AG09319 (cell line): Measurements from ENCODE around the gene AGFG2.
A peak's percentile ranks its signal among the peaks of the same experiment; 100 is the strongest.

Source experiments
- DNase-seq: peaks from one replicate; pipeline ENCODE4 v3.0.0-alpha.2; 2010; ENCODE audit warnings: low read depth; ENCODE audit errors: extremely low read depth
- TF ChIP-seq, protein P1 (sequence below): IDR thresholded peaks from 2 replicates; pipeline ENCODE4 v1.5.1; 2011; ENCODE audit warnings: low read depth, mild to moderate bottlenecking, inconsistent platforms, low read length, moderate library complexity

AGFG2 gene, protein sequence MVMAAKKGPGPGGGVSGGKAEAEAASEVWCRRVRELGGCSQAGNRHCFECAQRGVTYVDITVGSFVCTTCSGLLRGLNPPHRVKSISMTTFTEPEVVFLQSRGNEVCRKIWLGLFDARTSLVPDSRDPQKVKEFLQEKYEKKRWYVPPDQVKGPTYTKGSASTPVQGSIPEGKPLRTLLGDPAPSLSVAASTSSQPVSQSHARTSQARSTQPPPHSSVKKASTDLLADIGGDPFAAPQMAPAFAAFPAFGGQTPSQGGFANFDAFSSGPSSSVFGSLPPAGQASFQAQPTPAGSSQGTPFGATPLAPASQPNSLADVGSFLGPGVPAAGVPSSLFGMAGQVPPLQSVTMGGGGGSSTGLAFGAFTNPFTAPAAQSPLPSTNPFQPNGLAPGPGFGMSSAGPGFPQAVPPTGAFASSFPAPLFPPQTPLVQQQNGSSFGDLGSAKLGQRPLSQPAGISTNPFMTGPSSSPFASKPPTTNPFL

DNA sequence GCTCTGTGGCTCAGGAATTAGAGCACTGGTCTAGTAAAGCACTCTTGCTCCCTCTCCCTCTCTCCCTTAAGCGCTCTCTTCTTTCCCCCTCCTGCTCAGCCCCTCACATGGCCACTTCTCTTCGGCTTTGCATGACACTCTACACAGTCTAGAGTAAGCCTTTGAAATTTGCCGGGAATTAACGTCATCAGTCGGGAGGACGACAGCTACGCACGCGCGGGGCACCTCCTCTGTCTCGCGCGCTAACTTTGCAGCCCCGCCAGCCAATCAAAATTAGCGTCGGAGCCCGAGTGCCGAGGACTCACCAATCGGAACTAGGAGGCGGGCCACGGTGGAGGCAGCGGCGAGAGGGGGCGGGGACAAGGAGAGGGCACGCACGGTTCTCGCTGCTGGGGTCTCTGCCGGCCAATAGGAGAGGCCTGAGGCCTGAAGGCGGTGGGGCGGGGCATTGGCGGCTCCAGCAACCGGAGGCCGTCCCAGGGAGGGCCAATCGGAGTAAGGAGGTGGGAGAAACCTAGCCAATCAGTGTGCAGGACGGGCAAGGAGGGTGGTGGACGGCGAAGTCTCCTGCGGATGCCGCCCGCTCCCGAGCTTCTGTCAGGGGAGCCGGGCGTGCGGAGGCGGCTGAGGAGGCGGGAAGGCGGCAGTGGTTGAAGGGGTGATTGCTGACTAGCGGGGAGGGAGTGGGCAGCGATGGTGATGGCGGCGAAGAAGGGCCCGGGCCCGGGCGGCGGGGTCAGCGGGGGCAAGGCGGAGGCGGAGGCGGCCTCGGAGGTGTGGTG, at the start of gene AGFG2:
AGFG2 (plus strand) TSS at position 550 of the 782 bp plus-strand sequence; CDS start at position 694, 144 bp downstream.
- peak; percentile 99 for DNase-seq
- TF ChIP-seq, protein P1, sequence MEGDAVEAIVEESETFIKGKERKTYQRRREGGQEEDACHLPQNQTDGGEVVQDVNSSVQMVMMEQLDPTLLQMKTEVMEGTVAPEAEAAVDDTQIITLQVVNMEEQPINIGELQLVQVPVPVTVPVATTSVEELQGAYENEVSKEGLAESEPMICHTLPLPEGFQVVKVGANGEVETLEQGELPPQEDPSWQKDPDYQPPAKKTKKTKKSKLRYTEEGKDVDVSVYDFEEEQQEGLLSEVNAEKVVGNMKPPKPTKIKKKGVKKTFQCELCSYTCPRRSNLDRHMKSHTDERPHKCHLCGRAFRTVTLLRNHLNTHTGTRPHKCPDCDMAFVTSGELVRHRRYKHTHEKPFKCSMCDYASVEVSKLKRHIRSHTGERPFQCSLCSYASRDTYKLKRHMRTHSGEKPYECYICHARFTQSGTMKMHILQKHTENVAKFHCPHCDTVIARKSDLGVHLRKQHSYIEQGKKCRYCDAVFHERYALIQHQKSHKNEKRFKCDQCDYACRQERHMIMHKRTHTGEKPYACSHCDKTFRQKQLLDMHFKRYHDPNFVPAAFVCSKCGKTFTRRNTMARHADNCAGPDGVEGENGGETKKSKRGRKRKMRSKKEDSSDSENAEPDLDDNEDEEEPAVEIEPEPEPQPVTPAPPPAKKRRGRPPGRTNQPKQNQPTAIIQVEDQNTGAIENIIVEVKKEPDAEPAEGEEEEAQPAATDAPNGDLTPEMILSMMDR = no peak

DNA sequence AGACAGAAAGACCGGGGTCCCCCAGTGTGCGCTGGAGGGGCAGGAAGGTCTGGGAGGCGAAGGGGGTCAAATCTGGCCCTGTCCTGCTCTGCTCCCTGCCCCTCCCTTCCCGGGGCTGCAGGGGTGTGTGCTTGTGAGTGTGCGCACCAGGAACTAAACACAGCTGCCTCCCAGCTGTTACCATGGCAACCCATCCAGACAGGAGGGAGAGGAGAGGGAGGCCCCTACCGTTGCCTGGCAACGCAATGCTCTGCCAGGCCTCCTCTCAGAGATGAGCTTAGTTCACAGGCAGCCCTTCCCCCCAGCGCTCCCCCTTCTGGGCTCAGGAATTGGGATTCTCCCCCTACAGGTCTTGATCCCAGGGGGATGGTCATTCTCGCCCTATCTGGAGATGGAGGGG, 49.2 kb upstream of the AGFG2 start:
- peak; percentile 77 for DNase-seq
- TF ChIP-seq, protein P1 = no peak

DNA sequence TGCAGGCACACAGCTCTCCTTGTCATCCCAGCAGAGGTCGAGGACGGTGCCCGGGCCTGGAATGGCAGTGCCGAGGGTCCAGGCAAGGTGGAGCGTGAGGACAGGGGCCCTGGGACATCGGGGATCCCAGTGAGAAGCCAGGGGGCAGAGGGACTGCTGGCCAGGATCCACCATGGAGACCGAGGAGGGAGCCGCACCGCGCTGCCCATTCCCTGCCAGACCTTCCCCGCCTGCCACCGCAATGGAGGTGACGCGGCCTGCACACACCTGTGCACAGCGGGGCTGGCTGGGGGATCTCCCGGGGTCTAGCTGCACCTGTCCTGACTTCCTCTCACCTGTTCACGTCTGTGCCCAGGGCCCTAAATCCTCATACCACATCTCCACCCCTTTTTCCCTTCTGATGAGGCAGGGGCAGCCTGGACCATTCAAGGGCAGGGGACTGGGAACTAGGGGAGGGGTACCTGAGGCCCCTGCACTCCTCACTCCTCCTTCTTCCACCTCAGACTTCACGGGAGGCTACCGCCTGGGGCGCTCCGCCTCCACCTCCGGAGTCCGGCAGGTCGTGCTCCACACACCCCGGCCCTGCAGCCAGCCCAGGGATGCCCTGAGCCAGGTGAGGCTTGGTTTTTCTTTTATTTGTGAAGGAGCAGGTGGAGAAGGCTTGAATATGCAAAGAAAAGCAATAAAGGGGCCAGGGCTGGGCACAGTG, 48.4 kb upstream of the AGFG2 start:
- no peak for DNase-seq
- TF ChIP-seq, protein P1 = no peak

DNA sequence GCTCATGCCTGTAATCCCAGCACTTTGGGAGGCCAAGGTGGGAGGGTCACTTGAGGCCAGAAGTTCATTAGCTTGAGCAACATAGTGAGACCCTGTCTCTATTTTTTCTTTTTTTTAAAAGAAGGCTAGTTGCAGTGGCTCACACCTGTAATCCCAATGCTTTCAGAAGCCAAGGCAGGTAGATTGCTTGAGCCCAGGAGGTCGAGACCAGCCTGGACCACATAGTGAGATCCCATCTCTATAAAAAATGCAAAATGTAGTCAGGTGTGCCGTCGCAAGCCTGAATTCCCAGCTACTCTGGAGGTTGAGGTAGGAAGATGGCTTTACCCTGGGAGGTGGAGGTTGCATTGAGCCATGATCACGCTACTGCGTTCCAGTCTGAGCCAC, 47.8 kb upstream of the AGFG2 start:
- TF ChIP-seq, protein P1 = no peak
- DNase-seq = no peak

DNA sequence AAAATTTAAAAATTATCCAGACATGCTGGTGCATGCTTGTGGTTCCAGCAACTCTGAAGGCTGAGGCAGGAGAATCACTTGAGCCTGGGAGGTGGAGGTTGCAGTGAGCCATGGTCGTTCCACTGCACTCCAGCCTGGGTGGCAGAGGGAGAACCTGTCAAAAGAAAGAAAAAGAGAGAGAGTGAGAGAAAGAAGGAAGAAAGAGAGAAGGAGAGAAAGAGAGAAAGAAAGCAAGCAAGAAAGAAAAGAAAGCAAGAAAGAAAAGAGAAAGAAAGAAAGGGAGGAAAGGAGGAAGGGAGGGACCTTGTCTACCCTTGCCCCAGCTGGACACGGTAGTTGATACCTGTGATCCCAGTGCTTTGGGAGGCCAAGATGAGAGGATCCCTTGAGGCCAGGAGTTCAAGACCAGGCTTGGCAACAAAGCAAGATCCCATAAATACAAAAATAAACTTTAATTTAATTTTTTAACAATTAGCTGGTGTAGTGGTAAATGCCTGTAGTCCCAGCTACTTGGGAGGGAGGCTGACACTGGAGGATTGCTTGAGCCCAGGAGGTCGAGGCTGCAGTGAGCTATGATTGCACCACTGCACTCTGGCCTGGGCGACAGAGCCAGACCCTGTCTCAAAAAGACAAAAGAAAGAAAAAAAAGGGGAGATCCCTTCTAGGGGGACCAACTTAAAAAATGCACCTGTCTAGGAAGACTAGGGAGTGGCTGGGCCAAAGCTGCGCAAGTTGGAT, 46.1 kb upstream of the AGFG2 start:
- TF ChIP-seq, protein P1 = no peak
- DNase-seq = no peak

DNA sequence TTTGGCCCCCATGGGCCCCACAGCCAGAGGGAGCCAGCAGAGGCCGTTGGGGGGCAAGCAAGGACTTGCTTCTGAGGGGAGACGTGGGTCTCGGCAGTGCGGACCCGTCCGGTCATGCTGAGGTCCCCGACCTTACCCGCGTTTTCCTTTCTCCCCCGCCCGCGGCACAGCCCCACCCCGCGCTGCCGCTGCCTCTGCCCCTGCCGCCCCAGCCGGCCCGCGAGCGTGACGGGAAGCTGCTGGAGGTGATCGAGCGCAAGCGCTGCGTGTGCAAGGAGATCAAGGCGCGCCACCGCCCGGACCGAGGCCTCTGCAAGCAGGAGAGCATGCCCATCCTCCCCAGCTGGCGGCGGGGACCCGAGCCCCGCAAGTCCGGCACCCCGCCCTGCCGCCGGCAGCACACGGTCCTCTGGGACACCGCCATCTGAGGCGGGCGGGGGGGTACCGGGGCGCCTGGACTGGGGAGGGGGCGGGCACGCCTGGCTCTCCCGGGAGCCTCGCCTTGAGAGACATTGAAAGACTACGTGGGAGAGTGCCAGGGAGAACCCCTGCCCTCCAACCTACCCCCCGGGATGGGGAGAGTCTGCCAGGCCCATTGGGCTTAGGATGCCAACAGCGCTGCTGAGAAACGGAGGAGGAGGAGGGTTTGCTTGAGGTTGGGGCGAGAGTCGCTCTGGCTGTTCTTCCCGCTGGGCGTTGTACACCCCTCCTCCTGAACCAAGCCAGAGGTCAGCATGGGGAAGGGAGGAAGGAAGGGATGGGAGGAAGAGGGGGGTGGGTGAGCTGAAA, 45.3 kb upstream of the AGFG2 start:
- DNase-seq = no peak
- TF ChIP-seq, protein P1 = no peak
